HL-60 (cell line): ENCODE data around the gene ZFYVE9.

Experiments used
- DNase-seq, 2 experiments: peaks; one replicate each; pipeline ENCODE4 v3.0.0-alpha.2; 2010 to 2020; ENCODE audit warnings: low read depth in 1 of 2, low spot score in 1 of 2
- H3K27ac ChIP-seq: fragments of 250-450 bp; sonication (Bioruptor Pico); replicated peaks from 2 replicates; pipeline ENCODE4 v1.5.1; 2020; ENCODE audit warnings: mild to moderate bottlenecking, moderate library complexity
- H3K27me3 ChIP-seq: fragments of 250-450 bp; sonication (Bioruptor Pico); 2 replicates; pipeline ENCODE4 v1.5.1; 2021; ENCODE audit warnings: mild to moderate bottlenecking, moderate library complexity; ENCODE audit not compliant: insufficient read depth, poor library complexity, severe bottlenecking
- H3K4me3 ChIP-seq: replicated peaks from 2 replicates; pipeline ENCODE4 v1.5.1; 2011; ENCODE audit warnings: mild to moderate bottlenecking, control low read depth, low read length; ENCODE audit not compliant: insufficient read depth
- CTCF ChIP-seq: IDR thresholded peaks from one replicate; pipeline ENCODE4 v1.5.1; 2011; ENCODE audit warnings: low read length, control low read depth, inconsistent platforms; ENCODE audit not compliant: insufficient read depth
- GABPA ChIP-seq: IDR thresholded peaks from 2 replicates; pipeline ENCODE4 v1.6.1; 2012; ENCODE audit warnings: low read depth
- POLR2AphosphoS5 ChIP-seq: IDR thresholded peaks from 2 replicates; pipeline ENCODE4 v1.6.1; 2012; ENCODE audit warnings: low read depth
- SPI1 ChIP-seq: IDR thresholded peaks from 2 replicates; pipeline ENCODE4 v1.6.1; 2012; ENCODE audit warnings: low read depth, mild to moderate bottlenecking, borderline replicate concordance
- TF ChIP-seq, protein P1 (sequence below): IDR thresholded peaks from 2 replicates; pipeline ENCODE4 v1.6.1; 2012; ENCODE audit warnings: low read depth; ENCODE audit not compliant: insufficient replicate concordance

ZFYVE9 gene

GRCh38 chr1:52112489-52112888 lies 29.4 kb upstream of the ZFYVE9 start:
- no peak for DNase-seq
- H3K27me3 ChIP-seq: no peaks in the 10 kb centered on the region
- no peak overlapping the region for H3K4me3 ChIP-seq
- no peak for TF ChIP-seq POLR2AphosphoS5
- TF ChIP-seq CTCF: no peak
- TF ChIP-seq GABPA: no peak
- TF ChIP-seq, protein P1, sequence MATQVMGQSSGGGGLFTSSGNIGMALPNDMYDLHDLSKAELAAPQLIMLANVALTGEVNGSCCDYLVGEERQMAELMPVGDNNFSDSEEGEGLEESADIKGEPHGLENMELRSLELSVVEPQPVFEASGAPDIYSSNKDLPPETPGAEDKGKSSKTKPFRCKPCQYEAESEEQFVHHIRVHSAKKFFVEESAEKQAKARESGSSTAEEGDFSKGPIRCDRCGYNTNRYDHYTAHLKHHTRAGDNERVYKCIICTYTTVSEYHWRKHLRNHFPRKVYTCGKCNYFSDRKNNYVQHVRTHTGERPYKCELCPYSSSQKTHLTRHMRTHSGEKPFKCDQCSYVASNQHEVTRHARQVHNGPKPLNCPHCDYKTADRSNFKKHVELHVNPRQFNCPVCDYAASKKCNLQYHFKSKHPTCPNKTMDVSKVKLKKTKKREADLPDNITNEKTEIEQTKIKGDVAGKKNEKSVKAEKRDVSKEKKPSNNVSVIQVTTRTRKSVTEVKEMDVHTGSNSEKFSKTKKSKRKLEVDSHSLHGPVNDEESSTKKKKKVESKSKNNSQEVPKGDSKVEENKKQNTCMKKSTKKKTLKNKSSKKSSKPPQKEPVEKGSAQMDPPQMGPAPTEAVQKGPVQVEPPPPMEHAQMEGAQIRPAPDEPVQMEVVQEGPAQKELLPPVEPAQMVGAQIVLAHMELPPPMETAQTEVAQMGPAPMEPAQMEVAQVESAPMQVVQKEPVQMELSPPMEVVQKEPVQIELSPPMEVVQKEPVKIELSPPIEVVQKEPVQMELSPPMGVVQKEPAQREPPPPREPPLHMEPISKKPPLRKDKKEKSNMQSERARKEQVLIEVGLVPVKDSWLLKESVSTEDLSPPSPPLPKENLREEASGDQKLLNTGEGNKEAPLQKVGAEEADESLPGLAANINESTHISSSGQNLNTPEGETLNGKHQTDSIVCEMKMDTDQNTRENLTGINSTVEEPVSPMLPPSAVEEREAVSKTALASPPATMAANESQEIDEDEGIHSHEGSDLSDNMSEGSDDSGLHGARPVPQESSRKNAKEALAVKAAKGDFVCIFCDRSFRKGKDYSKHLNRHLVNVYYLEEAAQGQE: no peak
- TF ChIP-seq SPI1: no peak
- no peak overlapping the region for H3K27ac ChIP-seq

DNA sequence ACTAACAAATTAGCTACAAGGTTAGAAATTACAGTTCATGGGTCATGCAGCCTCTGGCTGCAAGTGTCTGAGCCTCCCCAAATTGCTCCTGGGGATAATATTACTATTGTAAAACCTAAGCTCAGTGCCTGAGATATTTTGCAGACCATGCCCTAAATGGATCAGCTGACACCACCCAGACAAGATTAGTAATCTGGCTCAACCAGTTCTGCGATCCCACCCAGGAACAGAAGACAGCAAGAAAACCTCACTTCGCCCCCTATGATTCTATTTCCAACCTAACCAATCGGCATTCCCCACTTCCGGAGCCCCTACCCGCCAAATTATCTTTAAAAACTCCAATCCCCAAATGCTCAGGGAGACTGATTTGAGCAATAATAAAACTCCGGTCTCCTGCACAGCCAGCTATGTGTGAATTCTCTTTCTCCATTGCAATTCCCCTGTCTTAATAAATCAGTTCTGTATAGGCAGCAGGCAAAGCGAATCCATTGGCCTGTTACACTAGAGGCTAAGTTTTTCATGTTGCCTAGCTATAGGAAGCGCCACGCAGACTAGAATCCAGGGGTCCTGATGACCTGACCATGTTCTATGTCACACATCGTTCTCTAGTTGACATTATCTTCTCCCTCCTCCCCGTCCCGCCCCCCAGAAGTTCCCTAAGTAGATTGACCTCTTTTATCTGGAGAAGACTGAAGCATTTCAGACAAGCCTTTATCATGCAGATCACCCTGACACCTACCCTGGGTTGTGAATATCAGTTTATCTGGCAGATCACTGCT lies 22.4 kb upstream of the ZFYVE9 start:
- no peak for DNase-seq
- no peak for TF ChIP-seq POLR2AphosphoS5
- no peak for TF ChIP-seq GABPA
- no peak for TF ChIP-seq CTCF
- TF ChIP-seq, protein P1: no peak
- no peak for TF ChIP-seq SPI1
- Histone ChIP-seq H3K27ac (no peak overlapping the region), H3K4me3 (no peak overlapping the region), H3K27me3 (no peaks in the 10 kb centered on the region)

GRCh38 chr1:52122384-52122783 lies 19.5 kb upstream of the ZFYVE9 start:
- Histone ChIP-seq H3K4me3 (no peak overlapping the region), H3K27me3 (no peaks in the 10 kb centered on the region), H3K27ac (no peak overlapping the region)
- TF ChIP-seq GABPA: no peak
- TF ChIP-seq CTCF: no peak
- TF ChIP-seq SPI1: no peak
- no peak for TF ChIP-seq POLR2AphosphoS5
- TF ChIP-seq, protein P1: no peak
- no peak for DNase-seq
